AG10803 (cell line): ENCODE results near the gene CLCN1.

ENCODE experiments used
- DNase-seq: peaks from one replicate; pipeline ENCODE4 v3.0.0; 2010; ENCODE audit warnings: low read depth
- H3K4me3 ChIP-seq: 2 replicates; pipeline ENCODE4 v1.5.1; 2011; ENCODE audit warnings: mild to moderate bottlenecking, low read length, control low read depth
- TF ChIP-seq, protein P1 (sequence below): conservative IDR thresholded peaks from 2 replicates; pipeline ENCODE4 v1.5.1; 2011; ENCODE audit warnings: mild to moderate bottlenecking, low read length, control low read depth, inconsistent platforms

The CLCN1 gene

DNA sequence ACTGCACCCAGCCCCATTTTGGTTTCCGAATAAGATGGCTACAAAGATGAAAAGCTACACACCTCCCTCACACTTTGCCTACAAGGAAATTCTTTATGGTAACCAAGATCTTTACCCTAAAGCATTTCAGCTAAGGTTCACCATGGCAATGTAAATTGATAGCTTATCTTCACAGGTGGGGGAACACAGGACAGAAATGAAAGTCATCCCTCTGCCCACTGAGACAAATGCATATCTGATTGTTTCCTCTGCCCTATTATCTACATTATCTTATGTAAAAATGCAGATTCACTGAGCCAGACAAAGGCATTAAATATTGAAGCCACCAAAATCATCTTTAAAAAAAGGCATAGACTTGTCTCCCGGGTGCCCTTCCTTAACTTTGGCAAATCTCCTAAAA, 34.4 kb upstream of the CLCN1 start:
- no peak for DNase-seq
- TF ChIP-seq, protein P1, sequence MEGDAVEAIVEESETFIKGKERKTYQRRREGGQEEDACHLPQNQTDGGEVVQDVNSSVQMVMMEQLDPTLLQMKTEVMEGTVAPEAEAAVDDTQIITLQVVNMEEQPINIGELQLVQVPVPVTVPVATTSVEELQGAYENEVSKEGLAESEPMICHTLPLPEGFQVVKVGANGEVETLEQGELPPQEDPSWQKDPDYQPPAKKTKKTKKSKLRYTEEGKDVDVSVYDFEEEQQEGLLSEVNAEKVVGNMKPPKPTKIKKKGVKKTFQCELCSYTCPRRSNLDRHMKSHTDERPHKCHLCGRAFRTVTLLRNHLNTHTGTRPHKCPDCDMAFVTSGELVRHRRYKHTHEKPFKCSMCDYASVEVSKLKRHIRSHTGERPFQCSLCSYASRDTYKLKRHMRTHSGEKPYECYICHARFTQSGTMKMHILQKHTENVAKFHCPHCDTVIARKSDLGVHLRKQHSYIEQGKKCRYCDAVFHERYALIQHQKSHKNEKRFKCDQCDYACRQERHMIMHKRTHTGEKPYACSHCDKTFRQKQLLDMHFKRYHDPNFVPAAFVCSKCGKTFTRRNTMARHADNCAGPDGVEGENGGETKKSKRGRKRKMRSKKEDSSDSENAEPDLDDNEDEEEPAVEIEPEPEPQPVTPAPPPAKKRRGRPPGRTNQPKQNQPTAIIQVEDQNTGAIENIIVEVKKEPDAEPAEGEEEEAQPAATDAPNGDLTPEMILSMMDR: no peak
- no peak overlapping the region for H3K4me3 ChIP-seq

DNA sequence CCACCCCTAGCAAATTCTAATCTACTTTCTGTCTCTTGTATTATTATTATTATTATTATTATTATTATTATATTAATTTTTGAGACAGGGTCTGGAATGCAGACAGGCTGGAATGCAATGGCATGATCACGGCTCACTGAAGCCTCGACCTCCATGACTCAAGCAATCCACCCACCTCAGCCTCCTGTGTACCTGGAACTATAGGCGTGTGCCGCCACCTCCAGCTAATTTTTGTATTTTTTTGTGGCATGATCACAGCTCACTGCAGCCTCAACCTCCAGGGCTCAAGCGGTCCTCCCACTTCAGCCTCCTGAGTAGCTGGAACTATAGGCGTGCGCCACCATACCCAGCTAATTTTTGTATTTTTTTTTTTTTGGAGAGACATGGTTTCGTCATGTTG, 33.8 kb upstream of the CLCN1 start:
- no peak for DNase-seq
- TF ChIP-seq, protein P1: no peak
- H3K4me3 ChIP-seq: no peak overlapping the region

DNA sequence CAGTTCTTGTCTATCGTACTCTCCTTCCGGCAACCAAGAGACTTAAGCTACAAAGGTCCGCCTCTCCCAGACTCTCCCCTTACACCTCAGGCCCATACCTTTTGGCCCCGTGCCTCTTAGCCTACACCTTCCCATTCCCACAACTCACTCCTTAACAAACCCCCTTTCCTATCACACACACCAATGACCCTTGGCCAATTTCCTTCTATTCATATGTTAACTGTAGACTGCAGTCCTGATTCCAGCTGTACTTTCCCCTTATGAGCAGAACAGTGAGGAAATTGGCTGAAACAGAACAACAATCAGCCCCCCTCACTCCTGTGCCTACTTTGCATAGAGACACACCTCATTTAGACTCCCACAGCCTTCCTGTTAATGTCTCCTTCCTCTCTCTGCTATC, 32.5 kb upstream of the CLCN1 start:
- H3K4me3 ChIP-seq: no peak overlapping the region
- TF ChIP-seq, protein P1: no peak
- no peak for DNase-seq

DNA sequence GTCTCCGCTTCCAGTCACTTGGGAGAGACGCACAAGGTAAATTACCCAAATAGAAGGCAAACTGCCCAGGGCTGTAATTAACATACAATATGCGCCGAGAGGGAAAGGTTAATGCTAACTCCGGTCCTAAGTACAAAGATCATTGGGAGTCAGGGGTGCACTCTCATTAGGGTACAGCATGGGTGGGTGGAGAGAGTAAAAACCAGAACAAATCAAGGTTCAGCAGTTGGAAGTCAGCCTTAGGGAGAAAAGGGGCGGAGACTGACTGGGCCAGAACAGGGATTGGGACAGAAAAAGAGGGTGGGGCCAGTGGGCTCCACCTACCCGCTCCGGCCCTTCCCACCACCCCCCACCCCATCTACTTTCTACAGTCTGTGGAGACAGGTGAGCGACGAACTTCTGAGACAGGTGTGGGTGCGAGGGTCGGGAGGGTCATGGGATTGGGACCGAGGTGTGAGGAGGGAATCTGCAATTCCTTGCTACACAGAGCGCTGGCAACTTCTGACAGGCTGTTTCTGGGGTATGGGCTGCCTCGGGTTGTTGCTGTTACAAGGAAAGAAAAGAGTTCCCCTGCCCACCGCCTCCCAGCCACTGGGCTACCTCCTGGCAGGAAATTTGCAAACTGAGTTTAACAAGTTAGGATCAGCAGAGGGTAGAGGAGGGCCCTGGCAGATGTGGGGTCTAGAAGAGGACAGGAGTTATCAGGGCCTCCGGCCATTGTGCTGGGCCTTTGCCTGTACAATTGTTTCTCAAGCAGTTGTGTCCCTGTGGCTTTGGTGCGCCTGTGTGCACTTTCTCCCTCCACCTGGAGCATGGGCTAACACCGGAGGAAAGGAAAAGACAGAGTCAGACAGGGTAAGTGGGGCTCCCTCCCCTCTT, 31.1 kb upstream of the CLCN1 start, which contains the start of gene TMEM139:
TMEM139 (plus strand) TSS at position 368 of the 879 bp plus-strand sequence. CDS start 1,000 bp downstream, outside the sequence.
- no peak within 1 kb of the TSS for H3K4me3 ChIP-seq
- TF ChIP-seq, protein P1: no peak
- no peak for DNase-seq

DNA sequence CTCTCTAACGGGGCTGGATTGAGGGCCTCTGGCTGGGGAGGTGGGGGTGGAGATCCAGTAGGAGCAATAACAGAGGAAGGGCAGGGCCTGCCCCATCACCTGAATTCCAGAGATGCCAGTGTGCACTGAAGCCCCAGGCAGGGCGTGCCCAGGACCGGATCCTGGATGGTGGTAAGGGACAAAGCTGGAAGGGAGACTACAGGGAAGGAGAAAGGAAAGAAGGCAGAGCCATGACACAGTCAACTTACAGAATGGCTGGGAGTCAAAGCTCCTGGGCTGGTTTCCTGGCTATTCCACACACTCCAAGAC, 30.5 kb upstream of the CLCN1 start:
- no peak for DNase-seq
- H3K4me3 ChIP-seq: no peak overlapping the region
- TF ChIP-seq, protein P1: no peak

DNA sequence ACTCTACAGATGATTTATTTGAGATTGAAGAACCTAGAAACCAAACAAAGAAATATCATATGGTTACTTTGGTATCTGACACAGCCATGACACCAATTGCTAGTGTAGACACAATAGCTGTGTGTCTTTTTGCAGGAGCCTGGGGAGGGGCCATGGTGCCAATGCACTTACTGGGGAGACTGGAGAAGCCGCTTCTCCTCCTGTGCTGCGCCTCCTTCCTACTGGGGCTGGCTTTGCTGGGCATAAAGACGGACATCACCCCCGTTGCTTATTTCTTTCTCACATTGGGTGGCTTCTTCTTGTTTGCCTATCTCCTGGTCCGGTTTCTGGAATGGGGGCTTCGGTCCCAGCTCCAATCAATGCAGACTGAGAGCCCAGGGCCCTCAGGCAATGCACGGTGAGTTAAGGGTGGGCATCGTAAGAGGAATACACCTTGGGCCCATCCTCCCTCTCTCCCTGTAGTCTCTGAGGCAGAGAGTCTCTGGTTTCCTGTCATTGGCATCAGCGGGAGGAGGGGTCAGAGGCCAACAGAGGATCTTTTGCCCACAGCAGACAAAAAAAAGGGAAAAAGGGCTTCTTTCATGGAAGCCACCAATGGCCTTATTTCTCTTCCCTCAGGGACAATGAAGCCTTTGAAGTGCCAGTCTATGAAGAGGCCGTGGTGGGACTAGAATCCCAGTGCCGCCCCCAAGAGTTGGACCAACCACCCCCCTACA, 29.9 kb upstream of the CLCN1 start:
- H3K4me3 ChIP-seq: no peak overlapping the region
- TF ChIP-seq, protein P1: no peak
- no peak for DNase-seq

DNA sequence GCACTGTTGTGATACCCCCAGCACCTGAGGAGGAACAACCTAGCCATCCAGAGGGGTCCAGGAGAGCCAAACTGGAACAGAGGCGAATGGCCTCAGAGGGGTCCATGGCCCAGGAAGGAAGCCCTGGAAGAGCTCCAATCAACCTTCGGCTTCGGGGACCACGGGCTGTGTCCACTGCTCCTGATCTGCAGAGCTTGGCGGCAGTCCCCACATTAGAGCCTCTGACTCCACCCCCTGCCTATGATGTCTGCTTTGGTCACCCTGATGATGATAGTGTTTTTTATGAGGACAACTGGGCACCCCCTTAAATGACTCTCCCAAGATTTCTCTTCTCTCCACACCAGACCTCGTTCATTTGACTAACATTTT, 29.4 kb upstream of the CLCN1 start:
- TF ChIP-seq, protein P1: no peak
- H3K4me3 ChIP-seq: no peak overlapping the region
- DNase-seq: no peak
